Transverse colon (tissue), 4 donors: ENCODE data around the gene STK17B.

ENCODE experiments used
- CTCF ChIP-seq, 5 experiments: fragments of 200-600 bp in 3 of 5; fragments of 450-650 bp in 2 of 5; sonication (generic) in 3 of 5; IDR thresholded peaks; 1 replicate in 2 of 5; 2 replicates in 3 of 5; pipeline ENCODE4 v1.5.1; 2016 to 2017; ENCODE audit warnings: antibody characterized with exemption in 5 of 5, inconsistent platforms in 3 of 5, mild to moderate bottlenecking in 2 of 5, moderate library complexity in 1 of 5
- POLR2AphosphoS5 ChIP-seq, 3 donors: sonication (generic); formaldehyde crosslinking; IDR thresholded peaks; one replicate each; pipeline ENCODE4 v1.6.1; 2016; ENCODE audit warnings: antibody characterized with exemption in 3 of 3

- TF ChIP-seq POLR2AphosphoS5 (IDR thresholded peaks at IDR 0.05) (no peak), CTCF (IDR thresholded peaks at IDR 0.05) (no peak)
Measured at GRCh38 chr2:196195302-196195701, 23.9 kb upstream of the STK17B start.
